ENCODE measurements around the gene FKBP8.
"Not testable (repeated sequence)": the region's sequence is repeated elsewhere in the genome, so short reads cannot be mapped to it uniquely, and the experiment has no call there.

Gene FKBP8

GRCh38 chr19:18523841-18524240 is 19.5 kb downstream of the FKBP8 start:
- no peak for DNase-seq (ENCODE audit: low read depth)
- no peak overlapping the region for H3K4me3 ChIP-seq (ENCODE audit: low read depth, low read length)
- TF ChIP-seq CTCF (IDR thresholded peaks at IDR 0.05; ENCODE audit: low read depth, low read length): no peak
- no peak for TF ChIP-seq POLR2A (IDR thresholded peaks at IDR 0.05; ENCODE audit: extremely low read depth, insufficient read length)
- no peak for TF ChIP-seq MYC (IDR thresholded peaks at IDR 0.05; ENCODE audit: low read depth, low read length)
- no peak for TF ChIP-seq MAX (IDR thresholded peaks at IDR 0.05; ENCODE audit: low read depth, low read length)

GRCh38 chr19:18522862-18523440 is 20.4 kb downstream of the FKBP8 start:
- not testable (repeated sequence) for DNase-seq (ENCODE audit: low read depth); H3K4me3 ChIP-seq (ENCODE audit: low read depth, low read length)

GRCh38 chr19:18522124-18522861 is 21.1 kb downstream of the FKBP8 start:
- TF ChIP-seq POLR2A (IDR thresholded peaks at IDR 0.05; ENCODE audit: extremely low read depth, insufficient read length) (peak; percentile 20), CTCF (IDR thresholded peaks at IDR 0.05; ENCODE audit: low read depth, low read length) (no peak), MAX (IDR thresholded peaks at IDR 0.05; ENCODE audit: low read depth, low read length) (peak; percentile 95), MYC (IDR thresholded peaks at IDR 0.05; ENCODE audit: low read depth, low read length) (no peak; the same call in 1 of the 2 replicates)
- no peak overlapping the region for H3K4me3 ChIP-seq (ENCODE audit: low read depth, low read length)
- DNase-seq (ENCODE audit: low read depth): peak; percentile 100

- no peak for DNase-seq (ENCODE audit: low read depth)
- TF ChIP-seq POLR2A (IDR thresholded peaks at IDR 0.05; ENCODE audit: extremely low read depth, insufficient read length) (peak; percentile 83), MYC (IDR thresholded peaks at IDR 0.05; ENCODE audit: low read depth, low read length) (0 out of 2 replicates have a peak, but pooled peaks have one; percentile 3), MAX (IDR thresholded peaks at IDR 0.05; ENCODE audit: low read depth, low read length) (no peak), CTCF (IDR thresholded peaks at IDR 0.05; ENCODE audit: low read depth, low read length) (no peak)
- H3K4me3 ChIP-seq (ENCODE audit: low read depth, low read length): peak within 1 kb of the TSS; percentile 83
These were observed 21.7 kb downstream of the FKBP8 start, which contains the start of gene ELL for GRCh38 chr19:18521692-18522123. Gene ELL, minus strand, starts transcription at chr19:18522070. Its CDS starts 15 bp downstream, at chr19:18522055.

- DNase-seq (ENCODE audit: low read depth): peak; percentile 46
- TF ChIP-seq MAX (IDR thresholded peaks at IDR 0.05; ENCODE audit: low read depth, low read length) (no peak), MYC (IDR thresholded peaks at IDR 0.05; ENCODE audit: low read depth, low read length) (peak; percentile 44; the same call in 1 of the 2 replicates)
- peak overlapping the region; percentile 83 for H3K4me3 ChIP-seq (ENCODE audit: low read depth, low read length)
These were observed 22.3 kb downstream of the FKBP8 start for GRCh38 chr19:18520848-18521691.

GRCh38 chr19:18519962-18520847 is 23.2 kb downstream of the FKBP8 start:
- peak; percentile 71 for DNase-seq (ENCODE audit: low read depth)
- peak overlapping the region; percentile 83 for H3K4me3 ChIP-seq (ENCODE audit: low read depth, low read length)
- no peak for TF ChIP-seq POLR2A (IDR thresholded peaks at IDR 0.05; ENCODE audit: extremely low read depth, insufficient read length)
- TF ChIP-seq CTCF (IDR thresholded peaks at IDR 0.05; ENCODE audit: low read depth, low read length): peak; percentile 76
- no peak for TF ChIP-seq MYC (IDR thresholded peaks at IDR 0.05; ENCODE audit: low read depth, low read length)
- TF ChIP-seq MAX (IDR thresholded peaks at IDR 0.05; ENCODE audit: low read depth, low read length): no peak
